ENCODE results near the gene NSMCE1. TPM values are rescaled to one million over a fixed set of nuclear protein-coding genes. Genes with fewer than 3 reads are reported as not detected.
"Not testable (repeated sequence)": the region's sequence is repeated elsewhere in the genome, so short reads cannot be mapped to it uniquely, and the experiment has no call there.

The NSMCE1 gene
- total RNA-seq, 1 donor from 2014 or later: 49.2 TPM

DNA sequence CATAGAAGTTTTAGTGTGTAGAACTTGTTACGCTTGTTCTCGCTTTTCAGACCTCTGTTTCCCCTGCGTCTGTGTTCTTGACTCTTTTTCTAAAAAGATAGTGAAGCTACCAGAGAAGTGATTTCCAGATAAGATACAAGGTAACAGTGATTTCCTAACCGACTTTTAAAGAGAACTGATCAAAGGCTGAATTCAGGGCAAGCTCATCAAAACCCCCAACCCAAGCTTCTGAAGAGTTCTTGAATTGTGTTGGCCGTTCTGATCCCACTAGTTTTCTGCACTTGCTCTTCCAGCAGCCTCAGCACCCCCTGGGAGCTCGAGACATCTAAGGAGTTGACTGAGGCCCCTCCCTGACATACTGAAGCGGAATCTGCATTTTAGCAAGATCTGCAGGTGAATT, 12.7 kb upstream of the NSMCE1 start:
- H3K36me3 ChIP-seq: no peaks in the 10 kb centered on the region
- H3K27me3 ChIP-seq: no peaks in the 10 kb centered on the region
- ATAC-seq (no peak), DNase-seq (no peak)
- intact Hi-C loops (cut with DNase I): no loop called here
- no peak overlapping the region for H3K27ac ChIP-seq
- no peak overlapping the region for H3K4me3 ChIP-seq
- no peaks in the 10 kb centered on the region for H3K9me3 ChIP-seq
- TF ChIP-seq CTCF (IDR thresholded peaks at IDR 0.05): no peak
- peaks cover 5% of the 10 kb centered on the region for H3K4me1 ChIP-seq

DNA sequence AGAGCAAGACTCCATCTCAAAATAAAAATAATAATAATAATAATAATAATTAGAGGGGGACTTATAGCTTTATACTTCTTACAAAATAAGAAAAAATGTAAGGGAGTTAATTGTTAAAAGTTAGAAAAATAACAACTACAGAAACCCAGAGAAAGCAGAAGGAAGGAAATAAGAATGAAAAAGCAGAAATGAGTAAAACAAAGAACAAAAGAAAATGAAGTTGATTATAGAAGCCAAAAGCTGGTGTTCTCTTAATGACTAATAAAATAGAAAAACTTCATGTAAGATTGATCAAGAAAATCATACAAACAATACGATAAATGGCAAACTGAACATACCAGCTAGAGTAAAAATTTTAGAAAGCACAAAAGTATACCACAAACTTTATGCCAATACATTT, 6.8 kb upstream of the NSMCE1 start:
- DNase-seq (no peak), ATAC-seq (no peak)
- no peak for TF ChIP-seq CTCF (IDR thresholded peaks at IDR 0.05)
- Histone ChIP-seq H3K36me3 (no peaks in the 10 kb centered on the region), H3K27ac (no peak overlapping the region), H3K4me1 (no peaks in the 10 kb centered on the region), H3K27me3 (no peaks in the 10 kb centered on the region), H3K4me3 (no peak overlapping the region), H3K9me3 (no peaks in the 10 kb centered on the region)
- intact Hi-C loops (cut with DNase I): no loop called here

- H3K4me3 ChIP-seq; ATAC-seq; H3K4me1 ChIP-seq; H3K27me3 ChIP-seq; DNase-seq; H3K9me3 ChIP-seq; intact Hi-C loops (cut with DNase I); H3K27ac ChIP-seq; H3K36me3 ChIP-seq: not testable (repeated sequence)
Observed at GRCh38 chr16:27274424-27274874, 5.9 kb upstream of the NSMCE1 start.

- peaks cover 6% of the 10 kb centered on the region for H3K4me1 ChIP-seq
- no peaks in the 10 kb centered on the region for H3K36me3 ChIP-seq
- no peak overlapping the region for H3K4me3 ChIP-seq
- no peak for DNase-seq
- no peak for ATAC-seq
- no peak for TF ChIP-seq CTCF (IDR thresholded peaks at IDR 0.05)
- H3K9me3 ChIP-seq: no peaks in the 10 kb centered on the region
- intact Hi-C loops (cut with DNase I): no loop called here
- no peak overlapping the region for H3K27ac ChIP-seq
- no peaks in the 10 kb centered on the region for H3K27me3 ChIP-seq
Observed at GRCh38 chr16:27273670-27274423, 5.3 kb upstream of the NSMCE1 start.

DNA sequence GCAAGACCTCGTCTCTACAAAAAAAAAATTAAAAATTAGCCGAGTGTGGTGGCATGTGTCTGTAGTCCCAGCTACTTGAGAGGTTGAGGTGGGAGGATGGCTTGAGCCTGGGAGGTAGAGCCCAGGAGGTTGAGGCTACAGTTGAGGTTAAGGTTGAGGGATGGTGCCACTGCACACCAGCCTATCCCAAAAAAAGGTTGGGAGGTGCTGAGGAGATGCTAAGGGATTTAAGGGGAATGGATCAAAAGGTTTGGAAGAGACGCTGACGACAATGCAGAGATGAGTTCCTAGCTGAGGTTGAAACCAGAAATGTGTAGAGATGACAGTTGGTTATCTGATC, 4.7 kb upstream of the NSMCE1 start:
- Histone ChIP-seq H3K4me3 (no peak overlapping the region), H3K36me3 (no peaks in the 10 kb centered on the region), H3K27me3 (no peaks in the 10 kb centered on the region), H3K27ac (no peak overlapping the region), H3K4me1 (peaks cover 6% of the 10 kb centered on the region), H3K9me3 (no peaks in the 10 kb centered on the region)
- DNase-seq: no peak
- TF ChIP-seq CTCF (IDR thresholded peaks at IDR 0.05): no peak
- intact Hi-C loops (cut with DNase I): no loop called here
- no peak for ATAC-seq

- intact Hi-C loops (cut with DNase I); H3K27me3 ChIP-seq; H3K4me1 ChIP-seq; H3K27ac ChIP-seq; ATAC-seq; H3K4me3 ChIP-seq; H3K9me3 ChIP-seq; H3K36me3 ChIP-seq; DNase-seq: not testable (repeated sequence)
Observed at GRCh38 chr16:27272697-27273096, 4.1 kb upstream of the NSMCE1 start.

DNA sequence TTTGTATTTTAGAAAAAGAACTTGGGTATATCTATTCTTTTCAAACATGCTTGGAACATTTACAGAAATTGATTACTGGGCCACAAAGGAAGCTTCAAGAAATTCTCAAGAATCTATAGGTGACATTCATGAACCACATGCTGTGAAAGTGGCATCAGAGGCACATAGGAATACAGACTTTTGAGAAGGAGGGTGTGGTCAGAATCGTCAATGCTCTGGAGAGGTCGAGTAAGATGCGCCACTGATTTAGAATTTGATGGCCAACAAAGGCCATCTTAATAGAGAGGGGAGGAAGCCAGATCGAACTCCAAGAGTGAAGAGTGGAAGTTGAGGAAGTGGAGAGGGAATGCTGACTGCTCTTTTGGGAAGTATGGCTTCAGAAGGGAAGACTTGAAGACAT, 3.5 kb upstream of the NSMCE1 start:
- Histone ChIP-seq H3K27ac (no peak overlapping the region), H3K4me1 (peaks cover 13% of the 10 kb centered on the region), H3K36me3 (no peaks in the 10 kb centered on the region), H3K9me3 (no peaks in the 10 kb centered on the region), H3K27me3 (no peaks in the 10 kb centered on the region), H3K4me3 (no peak overlapping the region)
- ATAC-seq (no peak), DNase-seq (no peak)
- TF ChIP-seq CTCF (IDR thresholded peaks at IDR 0.05): no peak
- intact Hi-C loops (cut with DNase I): no loop called here
